Fibroblast of upper back skin (primary cell): ENCODE data around the gene DAB2IP.
"Not testable (repeated sequence)": the region's sequence is repeated elsewhere in the genome, so short reads cannot be mapped to it uniquely, and the experiment has no call there.

ENCODE experiments used
- DNase-seq: peaks from one replicate; pipeline ENCODE4 v3.0.0-alpha.2; 2013

DAB2IP gene

DNA sequence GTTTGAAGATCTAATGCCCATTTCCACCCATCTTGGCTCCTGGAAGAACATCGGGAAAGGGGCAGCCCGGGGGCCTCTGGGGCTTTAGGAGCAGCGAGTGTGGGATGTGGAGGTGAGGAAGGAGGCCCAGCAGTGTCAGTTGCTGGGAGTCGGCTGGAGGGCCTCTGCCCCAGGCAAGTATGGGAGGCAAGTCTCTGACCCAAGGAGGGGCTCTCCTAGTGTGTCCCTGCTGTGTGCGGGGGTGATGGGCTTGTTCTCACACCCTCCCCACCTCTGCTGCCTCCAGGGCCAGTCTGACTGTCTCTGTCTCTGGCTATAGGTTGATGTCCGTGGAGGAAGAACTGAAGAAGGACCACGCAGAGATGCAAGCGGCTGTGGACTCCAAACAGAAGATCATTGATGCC, 129.7 kb downstream of the DAB2IP start:
- no peak for DNase-seq

DNA sequence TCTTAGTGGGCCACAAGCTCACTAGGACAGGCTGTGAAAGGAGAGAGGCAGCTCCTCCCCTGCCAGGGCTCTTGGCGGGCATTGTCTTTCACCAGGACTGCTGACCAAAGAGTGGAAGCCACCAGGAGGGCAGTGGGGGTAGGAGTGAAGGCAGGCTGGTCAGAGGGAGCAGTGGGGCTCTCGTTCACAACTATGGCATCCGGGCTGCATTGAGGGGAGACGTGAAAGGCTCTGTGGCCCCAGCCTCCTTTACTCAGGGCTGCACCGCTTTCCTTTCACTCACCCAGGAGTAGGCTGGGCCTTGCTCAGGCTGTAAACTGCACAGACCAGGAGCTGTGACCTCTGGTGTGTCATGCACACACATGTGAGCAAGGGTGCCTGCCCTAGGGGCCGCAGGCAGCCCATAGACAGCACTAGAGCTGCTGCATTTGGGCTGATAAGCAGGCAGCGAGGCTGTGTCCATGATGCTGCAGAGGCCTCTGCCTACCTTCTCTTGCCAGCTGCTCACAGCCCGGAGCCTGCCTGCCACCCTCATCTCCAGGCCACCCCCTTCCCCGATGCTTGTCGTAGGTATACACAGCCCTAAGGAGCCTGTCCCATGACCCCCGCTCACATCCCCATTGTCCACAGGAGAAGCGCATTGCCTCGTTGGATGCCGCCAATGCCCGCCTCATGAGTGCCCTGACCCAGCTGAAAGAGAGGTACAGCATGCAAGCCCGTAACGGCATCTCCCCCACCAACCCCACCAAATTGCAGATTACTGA, 130.4 kb downstream of the DAB2IP start:
- no peak for DNase-seq

DNA sequence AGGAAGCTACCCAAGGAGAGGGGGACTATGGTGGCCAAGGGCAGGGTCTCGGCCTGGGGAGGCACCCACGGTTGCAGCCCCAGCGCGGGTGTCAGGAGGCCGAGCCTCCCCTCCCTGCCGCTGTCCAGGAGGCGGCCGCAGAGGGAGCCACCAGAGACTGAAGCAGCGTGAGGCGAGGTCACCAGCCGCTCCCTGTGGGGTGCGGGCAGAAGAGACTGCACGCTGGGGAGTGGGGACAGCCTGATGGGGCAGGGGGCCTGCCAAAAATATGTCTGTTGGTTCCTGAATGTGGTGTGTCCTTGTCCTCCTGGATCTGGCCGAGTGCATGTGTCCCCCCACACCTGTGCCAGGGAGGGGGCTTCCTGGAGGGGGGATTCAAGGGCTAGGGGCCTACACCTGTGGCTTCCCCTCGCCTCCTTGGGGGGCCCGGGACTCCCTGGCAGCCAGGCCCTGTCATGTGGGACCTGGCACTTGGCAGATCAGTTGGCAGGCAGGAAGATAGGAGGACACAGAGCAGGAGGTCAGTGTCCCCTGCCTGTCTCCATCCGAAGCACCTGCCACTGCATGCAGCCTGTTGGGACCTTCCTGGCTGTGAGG, 131.2 kb downstream of the DAB2IP start:
- no peak for DNase-seq

DNA sequence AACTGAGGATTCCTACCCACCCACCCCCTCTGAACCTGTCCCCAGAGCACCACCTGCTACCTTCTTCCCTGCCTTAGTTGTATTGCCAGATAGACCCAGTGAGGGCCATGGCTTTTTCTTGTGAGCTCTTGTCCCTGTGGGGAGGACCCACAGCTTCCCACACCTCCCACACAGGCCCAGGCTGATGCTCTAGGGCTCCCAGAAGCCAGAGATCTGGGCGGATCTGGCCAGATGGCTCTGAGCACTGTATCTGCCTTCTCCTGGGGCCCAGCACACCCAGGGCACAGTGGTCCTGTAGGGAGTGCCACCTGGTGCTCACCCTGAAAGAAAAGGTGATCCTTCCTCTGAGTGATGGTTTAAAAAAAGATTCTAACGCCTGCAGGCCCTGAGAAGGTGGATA, 131.7 kb downstream of the DAB2IP start:
- no peak for DNase-seq

DNA sequence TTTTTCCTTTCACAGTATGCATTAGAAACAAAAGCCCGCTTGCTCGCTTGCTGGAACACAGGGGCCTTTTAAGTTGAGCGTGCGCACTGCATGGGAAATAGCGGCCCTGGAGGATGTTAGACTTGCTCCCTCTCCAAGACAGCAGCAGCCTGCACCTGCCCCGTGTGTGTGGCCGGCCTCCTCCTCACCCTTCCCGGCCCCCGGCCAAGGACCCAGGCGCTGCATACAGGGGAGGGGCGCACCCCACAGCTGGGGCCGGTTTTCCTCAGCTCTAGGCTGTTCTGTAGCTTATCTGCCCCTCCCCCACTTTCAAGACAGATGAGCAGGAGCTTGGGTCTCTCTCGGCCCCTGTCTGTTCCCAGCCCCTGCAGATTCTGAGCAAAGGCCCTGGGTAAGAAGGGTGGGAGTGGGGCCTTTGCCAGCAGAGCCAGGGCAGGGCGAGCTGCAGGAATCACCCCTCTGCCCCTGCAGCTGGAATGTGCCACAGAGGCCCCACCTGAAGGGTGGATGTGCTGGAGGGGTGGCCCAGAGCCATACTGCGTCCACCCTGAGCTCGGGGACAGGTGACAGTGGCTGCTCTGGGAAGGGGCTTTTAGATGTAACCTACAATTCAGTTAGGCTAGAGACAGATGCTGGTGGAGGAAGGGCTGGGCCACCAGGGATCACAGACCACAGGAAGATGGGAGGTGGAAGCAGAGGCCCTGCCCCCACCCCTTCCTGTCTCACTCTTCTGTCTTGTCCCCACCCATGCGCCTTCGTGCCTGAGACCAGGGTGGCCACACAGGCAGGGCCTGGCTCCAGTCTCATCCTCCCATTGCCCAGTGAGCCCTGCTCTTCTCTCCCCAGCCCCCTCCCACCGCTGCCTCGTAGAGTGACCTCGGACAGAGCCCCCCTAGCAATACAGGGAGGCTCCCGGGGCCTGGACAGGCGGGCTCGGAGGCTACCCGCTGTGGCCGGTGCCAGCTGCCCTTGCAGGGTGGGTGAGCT, 132.4 kb downstream of the DAB2IP start:
- no peak for DNase-seq

DNA sequence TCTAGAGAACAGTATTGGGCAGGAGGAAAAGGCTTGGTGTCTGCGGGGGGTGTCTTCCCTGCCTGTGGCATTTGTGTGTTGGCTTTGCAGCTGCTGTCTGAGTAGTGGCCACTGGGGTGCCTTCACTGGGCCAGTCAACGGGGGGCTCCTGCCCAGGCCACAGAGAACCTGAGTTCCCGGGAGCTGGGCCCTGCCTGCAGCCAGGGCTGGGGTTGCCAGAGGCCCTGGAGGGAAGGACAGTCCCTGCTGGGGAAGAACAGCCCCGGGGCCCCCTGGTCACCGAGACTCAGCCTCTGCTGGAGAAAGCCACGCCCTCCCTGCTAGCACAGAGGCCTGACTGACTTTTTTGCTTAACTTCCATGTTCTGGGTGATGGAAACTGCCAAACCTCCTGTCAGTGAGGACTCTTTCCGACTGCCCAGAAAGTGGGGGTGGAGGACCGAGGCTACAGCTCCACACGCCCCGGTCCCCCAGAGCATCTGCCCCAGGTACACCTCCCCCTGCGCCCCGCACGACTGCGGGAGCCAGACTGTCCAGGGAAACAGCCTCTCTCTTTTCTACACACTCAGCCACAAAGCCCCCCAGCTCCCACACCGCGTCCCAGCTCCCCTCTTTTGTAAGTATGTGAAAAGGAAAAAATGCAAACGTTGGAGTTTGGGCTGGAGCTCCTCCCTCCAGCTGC, 133.4 kb downstream of the DAB2IP start:
- DNase-seq: no peak

DNA sequence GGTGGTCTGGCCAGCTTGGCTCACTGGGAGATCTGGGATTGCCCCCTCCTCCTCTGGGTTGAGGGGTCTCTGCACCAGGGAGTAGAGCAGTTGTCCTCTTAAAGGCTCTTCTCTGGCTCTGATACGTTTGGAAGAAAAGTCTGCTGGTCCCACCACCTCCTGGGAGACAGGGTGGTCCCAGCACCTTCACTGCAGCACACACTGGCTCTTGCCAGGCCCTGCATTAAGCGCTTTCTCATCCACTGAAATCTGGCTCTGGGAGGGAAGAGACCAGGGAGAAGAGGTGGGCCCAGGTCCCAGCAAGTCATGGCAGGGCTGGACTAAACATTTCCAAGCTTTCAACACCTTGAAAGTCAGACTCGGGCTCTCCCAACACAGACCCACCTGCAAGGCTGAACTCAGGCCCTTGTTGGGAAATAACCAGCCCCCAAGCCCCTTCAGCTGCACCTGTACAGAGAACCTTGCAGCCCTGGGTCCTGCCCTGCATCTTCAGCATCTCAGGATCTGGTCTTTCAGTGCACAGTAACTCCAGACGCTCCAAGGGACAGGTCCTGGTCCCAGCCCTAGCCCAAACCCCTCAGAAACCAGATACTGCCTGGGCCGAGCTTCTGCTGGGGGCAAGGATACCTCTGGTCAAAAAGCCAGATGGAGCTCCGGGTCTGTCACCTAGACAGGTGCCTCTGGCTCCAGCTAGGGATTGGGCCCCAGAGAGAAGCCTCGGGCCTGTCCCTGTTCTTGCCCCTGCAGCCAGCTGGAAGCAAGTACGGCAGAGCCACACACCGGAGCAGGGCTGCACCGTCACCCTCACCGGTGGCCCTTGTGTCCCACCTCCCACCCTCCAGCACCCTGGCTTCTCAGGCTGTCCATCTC, 134.5 kb downstream of the DAB2IP start:
- no peak for DNase-seq

DNA sequence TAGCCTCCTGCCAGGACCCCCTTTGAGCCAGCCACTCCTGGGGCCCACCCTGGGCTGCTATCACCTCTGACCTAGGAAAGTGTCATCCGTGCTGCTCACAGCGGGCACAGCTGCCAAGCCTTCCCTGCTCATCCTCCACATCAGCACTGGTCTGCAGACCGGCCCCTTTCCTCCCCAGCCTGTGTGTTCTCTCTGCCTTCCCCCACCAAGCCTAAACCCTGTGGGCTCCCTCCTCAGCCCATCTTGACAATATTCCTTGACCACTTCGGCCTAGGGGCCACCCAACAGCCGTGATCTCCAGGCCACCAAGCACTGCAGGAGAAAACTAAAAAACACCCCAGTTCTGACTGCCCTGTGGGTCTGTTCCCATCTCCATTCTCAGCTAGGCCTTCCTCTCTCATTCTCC, 135.1 kb downstream of the DAB2IP start:
- no peak for DNase-seq

DNA sequence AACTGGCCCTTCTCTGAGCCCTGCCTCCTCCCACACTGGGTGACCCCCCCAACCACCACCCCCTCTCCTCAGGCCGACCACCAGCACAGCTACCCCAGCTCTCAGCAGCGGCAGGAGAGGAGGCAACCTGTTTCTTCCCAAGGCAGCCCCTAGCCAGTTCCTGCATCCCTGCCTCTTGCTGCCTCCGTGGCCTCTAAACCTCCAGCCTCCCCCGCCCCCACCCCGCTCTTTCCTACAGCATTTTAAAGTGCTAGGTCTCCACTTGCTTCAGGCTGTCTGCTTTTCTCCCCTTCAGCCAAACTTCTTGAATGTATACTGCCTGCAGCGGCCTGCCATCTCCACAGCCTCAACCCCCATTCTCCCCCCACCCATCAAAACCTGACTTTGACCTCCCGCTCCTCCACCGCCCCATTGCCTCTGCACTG, 135.6 kb downstream of the DAB2IP start:
- no peak for DNase-seq

DNA sequence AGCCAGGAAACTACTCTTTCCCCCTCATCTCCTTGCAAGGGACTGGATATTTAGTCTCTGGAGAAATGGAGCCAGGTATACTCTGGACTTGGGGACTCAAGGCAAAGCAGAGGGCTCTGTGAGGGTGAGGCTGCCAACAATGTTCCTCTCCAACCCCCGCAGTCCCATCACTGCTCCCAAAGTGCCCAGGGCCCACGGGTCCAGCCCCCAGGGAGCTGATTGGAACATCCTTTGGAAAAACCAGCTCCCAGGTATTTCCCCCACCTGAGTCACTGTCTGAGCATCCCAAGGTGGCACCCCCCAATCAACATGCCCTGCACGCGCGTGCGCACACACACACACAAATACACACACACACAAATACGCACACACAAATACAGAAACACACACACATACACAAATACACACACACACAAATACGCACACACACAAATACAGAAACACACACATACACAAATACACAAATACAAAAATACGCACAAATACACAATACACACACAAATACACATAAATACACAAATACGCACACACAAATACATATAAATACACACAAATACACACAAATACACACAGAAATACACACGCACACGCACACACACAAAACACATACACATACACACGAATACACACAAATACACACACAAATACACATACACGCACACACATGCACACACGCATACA, 137.4 kb downstream of the DAB2IP start:
- no peak for DNase-seq

DNA sequence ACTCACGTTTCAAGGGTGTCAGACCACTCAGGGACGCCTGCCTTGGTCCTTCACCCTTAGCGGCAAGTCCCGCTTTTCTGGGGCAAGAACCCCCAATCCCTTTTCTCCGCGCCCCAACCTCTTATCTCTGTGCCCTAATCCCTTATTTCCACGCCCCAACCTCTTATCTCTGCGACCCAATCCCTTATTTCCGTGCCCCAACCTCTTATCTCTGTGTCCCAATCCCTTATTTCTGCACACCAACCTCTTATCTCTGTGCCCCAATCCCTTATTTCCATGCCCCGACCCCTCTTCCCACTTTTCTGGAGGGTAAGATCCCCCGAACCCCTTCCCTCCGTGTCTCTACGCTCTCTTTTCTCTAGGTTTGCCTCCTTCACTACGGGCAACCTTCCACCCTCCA, 139.4 kb downstream of the DAB2IP start:
- DNase-seq: no peak

DNA sequence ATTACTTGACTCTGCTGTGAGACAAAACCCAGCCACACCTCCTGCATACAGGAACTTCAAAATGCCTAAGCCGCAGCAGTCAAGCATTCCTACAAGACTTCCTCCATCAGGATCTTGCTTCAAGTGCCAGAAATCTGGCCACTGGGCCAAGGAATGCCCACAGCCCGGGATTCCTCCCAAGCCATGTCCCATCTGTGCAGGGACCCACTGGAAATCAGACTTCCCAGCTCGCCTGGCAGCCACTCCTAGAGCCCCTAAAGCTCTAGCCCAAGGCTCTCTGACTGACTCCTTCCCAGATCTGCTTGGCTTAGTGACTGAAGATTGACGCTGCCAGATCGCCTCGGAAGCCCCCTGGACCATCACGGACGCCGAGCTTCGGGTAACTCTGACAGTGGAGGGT, 141.0 kb downstream of the DAB2IP start:
- DNase-seq: not testable (repeated sequence)

DNA sequence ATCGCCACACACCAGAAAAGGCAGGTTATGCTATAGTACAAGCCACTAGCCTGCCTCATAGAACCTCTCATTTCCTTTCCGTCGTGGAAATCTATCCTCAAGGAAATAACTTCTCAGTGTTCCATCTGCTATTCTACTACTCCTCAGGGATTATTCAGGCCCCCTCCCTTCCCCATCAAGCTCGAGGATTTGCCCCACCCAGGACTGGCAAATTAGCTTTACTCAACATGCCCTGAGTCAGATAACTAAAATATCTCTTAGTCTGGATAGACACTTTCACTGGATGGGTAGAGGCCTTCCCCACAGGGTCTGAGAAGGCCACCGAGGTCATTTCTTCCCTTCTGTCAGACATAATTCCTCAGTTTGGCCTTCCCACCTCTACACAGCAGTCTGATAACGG, 142.9 kb downstream of the DAB2IP start:
- not testable (repeated sequence) for DNase-seq

DNA sequence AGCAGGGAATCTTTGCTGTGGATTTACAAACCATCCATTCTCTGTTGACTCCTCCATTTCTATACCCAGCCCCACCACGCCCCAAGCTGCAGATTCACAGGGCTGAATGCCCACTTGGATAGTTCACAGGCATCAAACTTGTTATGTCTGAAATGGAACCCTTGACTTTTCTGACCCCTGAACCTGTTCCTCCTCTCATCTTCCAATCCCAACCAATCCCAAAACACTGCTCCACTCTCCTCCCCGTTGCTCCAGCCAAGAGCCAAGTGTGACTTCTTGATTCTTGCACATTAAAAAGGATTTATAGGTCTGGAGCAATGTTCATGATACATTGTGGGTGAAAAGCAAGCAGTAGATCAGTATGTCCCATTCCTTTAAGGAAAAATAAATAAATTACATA, 145.6 kb downstream of the DAB2IP start:
- no peak for DNase-seq

DNA sequence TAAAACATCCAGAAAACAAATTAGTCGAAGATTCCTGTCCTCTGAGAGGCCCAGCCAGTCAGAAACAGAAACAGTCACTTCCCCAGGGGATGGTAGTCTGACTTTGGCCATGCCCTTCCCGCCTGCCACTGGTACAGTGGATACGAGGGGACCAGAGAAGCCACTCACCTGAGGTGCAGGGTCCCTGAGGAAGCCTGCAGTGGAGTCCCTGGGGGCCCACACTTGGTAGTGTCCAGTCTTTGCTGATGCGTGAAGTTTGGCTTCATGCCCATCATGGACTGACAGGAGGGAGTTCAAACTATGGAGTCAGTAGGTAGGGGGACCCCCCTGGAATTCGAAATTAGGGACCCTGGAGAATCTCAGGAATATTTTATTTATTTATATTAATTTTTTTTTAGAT, 147.5 kb downstream of the DAB2IP start:
- no peak for DNase-seq

DNA sequence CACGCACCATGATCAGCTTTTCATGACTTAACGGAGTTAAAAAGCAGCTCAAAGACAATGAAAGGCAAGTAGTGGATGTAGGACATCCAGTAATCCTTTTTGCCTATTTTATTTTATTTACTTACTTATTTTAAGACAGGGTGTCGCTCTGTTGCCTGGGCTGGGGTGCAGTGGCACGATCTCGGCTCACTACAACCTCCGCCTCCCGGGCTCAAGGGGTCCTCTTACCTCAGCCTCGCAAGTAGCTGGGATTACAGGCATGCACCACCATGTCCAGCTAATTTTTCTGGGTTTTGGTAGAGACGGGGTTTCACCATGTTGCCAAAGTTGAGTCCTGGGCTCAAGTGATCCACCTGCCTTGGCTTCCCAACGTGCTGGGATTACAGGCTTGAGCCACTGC, 148.9 kb downstream of the DAB2IP start:
- DNase-seq: no peak

DNA sequence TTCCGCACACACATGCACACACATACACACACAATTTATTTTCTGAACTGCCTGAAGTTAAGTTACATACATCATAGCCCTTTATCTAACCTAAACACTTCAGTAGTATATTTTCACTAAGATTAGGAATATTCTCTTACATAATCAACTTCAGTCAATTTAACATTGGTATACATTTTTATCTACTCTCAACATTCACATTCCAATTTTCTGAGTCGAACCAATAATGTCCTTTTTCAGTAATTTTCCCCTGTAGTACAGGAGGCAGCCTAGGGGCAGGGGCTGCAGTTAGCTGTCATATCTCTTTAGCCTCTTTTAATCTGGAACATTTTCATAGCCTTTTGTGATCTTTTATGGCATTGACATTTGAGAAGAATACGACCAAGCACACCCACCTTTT, 150.1 kb downstream of the DAB2IP start:
- DNase-seq: no peak

DNA sequence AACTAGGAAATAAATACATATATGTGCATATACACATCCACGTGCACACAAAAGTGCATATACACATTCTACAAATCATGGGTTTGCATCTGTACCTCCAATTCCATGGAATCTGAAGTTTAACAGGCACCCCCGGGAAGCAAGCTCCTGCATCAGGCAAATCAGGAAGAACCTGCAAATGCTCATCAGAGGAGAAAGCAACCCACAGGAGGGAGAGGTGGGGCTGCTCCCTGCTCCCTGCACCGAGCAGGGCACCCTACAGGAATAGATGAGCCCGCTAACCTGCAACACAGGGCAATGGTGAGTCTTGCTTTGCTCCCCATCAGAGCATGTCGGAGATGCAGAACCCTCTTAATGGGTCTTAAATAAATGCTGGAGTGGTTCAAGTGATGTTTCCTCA, 151.3 kb downstream of the DAB2IP start:
- no peak for DNase-seq

DNA sequence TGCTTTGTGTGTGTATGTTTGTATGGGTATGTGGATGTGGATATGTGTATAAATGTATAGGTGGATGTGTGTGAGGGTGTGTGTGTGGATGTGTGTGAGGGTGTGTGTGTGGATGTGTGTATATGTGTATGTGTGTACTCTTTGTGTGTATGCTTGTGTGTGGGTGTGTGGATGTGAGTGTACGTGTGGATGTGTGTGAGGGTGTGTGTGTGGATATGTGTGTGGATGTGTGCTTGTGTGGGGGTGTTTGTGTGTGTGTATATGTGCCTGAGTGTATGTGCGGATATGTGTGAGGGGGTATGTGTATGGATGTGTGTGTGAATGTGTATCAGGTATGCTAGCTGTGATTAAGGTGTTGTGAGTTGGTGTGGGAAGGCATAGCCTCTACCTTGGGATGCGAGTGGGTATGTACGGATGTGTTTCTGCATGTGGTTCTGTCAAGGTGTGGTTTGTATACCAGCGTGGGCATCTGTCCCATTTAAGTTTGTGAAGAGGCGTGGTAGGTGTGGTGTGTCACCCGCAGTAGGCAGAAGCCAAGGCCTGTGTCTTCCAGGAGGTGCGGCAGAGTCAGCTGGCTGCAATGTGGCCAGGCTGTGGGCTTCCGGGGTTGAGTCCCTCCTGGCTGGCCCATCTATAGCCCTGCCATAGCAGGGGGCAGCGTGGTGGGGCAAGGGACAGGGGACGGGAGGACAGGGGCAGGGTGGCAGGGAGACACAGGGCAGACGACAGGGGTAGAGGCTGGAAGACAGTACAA, 155.8 kb downstream of the DAB2IP start:
- DNase-seq: no peak

DNA sequence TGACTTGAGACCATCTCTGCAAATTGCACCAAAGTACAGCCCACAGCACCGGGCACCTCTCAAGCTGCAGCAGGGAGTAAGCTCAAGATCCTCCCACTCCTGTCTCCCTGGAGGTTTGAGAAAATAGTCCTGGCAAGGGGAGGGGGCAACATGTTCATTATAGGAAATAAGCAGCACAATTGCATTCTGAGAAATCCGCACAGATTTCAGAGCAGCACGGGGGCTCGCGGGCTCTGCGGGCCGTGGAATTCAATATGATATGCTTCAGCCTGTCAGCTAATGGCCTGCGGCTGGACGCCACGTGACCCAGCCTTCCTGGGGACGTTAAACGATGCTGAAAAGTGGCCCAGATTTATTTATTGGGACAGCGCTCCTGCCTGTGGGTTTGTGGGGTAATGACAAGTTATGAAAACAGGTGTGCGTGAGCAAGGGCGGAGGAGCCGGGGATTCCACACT, 156.4 kb downstream of the DAB2IP start:
- DNase-seq: no peak

DNA sequence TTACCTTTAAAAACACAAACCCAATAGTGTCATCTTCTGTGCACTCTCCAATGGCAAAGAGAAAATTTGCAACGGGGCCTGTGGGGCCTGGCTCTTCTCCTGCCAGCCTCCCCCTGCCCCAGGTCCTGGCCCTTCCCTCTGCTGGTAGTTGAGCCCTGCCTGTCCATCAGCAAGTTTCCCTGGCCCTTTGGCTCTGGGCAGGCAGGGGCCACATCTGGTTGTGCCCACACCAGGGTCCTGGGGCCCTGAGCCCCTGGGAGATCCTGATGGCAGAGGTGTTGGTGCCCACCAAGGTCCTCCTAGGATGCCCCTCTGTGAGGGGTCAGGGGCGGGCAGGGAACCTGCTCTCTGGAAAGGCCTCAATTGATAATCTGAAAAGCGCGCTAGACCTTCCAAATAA, 157.3 kb downstream of the DAB2IP start:
- DNase-seq: no peak
